ENCODE measurements around the gene ZNF362. TPM values are rescaled to one million over a fixed set of nuclear protein-coding genes. Genes with fewer than 3 reads are reported as not detected.

Gene ZNF362
- total and polyA plus RNA-seq, 2 experiments from 2014 or later: 11.0 to 12.9 TPM

DNA sequence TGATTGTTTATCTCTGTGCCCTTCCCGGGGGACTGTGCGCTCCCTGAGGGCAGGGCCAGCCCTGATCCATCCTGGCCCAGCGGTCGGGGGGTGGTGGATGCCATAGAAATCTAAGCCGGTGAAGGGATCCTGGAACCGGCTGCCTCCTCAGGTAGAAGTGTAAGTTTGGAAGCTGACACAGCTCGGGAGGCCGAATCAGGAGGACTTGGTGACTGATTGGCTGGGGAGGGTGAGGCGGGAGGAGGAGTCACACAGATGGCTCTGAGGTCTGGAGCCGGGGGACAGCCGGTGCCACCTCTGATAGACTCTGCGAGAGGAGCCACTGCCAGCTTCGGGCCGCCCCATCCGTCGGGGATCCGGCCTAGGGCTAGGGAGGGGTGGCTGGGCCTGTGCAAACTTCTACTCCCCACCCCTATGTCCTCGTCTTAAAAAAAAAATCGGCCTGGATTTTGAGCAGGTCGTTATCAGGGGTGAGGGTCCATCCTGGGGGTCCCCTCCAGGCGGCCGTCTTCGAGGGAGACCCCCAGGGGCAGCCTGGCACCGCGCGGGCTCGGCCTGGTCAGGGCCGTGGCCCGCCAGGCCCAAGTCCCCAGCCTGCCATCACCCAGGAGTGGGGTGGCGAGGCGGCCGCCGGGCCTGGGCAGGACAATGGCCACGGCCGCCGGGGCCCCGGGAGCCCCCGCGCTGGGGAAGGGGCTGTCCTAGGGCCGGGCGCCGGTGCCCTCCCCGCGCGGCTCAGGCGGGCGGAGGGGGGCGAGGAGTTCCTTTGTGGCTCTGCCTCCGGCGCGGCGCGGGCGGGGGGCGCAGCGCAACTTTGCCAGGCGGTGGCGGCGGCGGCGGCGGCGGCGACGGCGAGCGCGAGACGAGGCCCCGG, 708 bp upstream of the ZNF362 start:
- DNase-seq (ENCODE audit: low spot score): peak; percentile 92
- Mint-ChIP-seq H3K27me3 (ENCODE audit: insufficient read depth, low read depth, poor library complexity) (peaks cover 16% of the 10 kb centered on the region), H3K9me3 (peaks cover 6% of the 10 kb centered on the region; the same call in 2 of the 3 replicates), H3K27ac (no peak overlapping the region; the same call in 1 of the 2 replicates), H3K4me3 (peak overlapping the region; percentile 67), H3K36me3 (ENCODE audit: low read depth) (peaks cover 7% of the 10 kb centered on the region), H3K4me1 (peaks cover 25% of the 10 kb centered on the region)
- Histone ChIP-seq H3F3A (replicated peaks; ENCODE audit: low read depth) (peaks cover 4% of the 10 kb centered on the region; the same call in 1 of the 2 replicates), H3K27me3 (ENCODE audit: insufficient read depth) (no peaks in the 10 kb centered on the region), H3K4me3 (peak overlapping the region; percentile 64), H3K36me3 (ENCODE audit: insufficient read depth) (no peaks in the 10 kb centered on the region), H3K4me2 (peak overlapping the region; percentile 84), H4K20me1 (replicated peaks; ENCODE audit: insufficient read depth) (peaks cover 7% of the 10 kb centered on the region), H2AFZ (peak overlapping the region; percentile 93; the same call in 1 of the 2 replicates), H3K79me2 (replicated peaks; ENCODE audit: insufficient read depth) (peaks cover 36% of the 10 kb centered on the region), H3K4me1 (ENCODE audit: insufficient read depth) (peaks cover 24% of the 10 kb centered on the region), H3K27ac (ENCODE audit: low read depth) (no peak overlapping the region), H3K9me2 (ENCODE audit: insufficient read depth) (0 out of 2 replicates have a peak, but pooled peaks cover 2% of the 10 kb centered on the region)
- TF ChIP-seq POLR2AphosphoS5 (IDR thresholded peaks at IDR 0.05; ENCODE audit: low read depth): peak; percentile 77
- TF ChIP-seq, protein P1, sequence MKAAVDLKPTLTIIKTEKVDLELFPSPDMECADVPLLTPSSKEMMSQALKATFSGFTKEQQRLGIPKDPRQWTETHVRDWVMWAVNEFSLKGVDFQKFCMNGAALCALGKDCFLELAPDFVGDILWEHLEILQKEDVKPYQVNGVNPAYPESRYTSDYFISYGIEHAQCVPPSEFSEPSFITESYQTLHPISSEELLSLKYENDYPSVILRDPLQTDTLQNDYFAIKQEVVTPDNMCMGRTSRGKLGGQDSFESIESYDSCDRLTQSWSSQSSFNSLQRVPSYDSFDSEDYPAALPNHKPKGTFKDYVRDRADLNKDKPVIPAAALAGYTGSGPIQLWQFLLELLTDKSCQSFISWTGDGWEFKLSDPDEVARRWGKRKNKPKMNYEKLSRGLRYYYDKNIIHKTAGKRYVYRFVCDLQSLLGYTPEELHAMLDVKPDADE (IDR thresholded peaks at IDR 0.05): no peak
- ATAC-seq: peak; percentile 87

DNA sequence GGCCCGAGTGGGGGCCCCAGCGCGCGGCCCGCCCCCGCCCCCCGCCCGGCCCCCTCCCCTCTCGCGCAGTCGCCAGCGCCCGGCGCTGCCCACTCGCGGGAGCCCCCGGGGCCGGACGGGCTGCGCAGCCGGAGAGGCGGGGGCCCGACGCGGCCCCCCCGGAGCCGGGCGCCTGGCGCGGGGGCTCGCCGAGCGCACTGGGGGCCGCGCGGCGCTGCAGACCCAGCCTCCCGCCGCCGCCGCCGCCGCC, 146 bp upstream of the ZNF362 start:
- Histone ChIP-seq H2AFZ (no peak overlapping the region), H3K4me1 (ENCODE audit: insufficient read depth) (peaks cover 29% of the 10 kb centered on the region), H3K79me2 (replicated peaks; ENCODE audit: insufficient read depth) (peaks cover 41% of the 10 kb centered on the region), H3K27me3 (ENCODE audit: insufficient read depth) (no peaks in the 10 kb centered on the region), H3K27ac (ENCODE audit: low read depth) (no peak overlapping the region), H3K9me2 (ENCODE audit: insufficient read depth) (0 out of 2 replicates have a peak, but pooled peaks cover 2% of the 10 kb centered on the region), H3F3A (replicated peaks; ENCODE audit: low read depth) (peaks cover 4% of the 10 kb centered on the region; the same call in 1 of the 2 replicates), H3K4me3 (no peak overlapping the region), H3K4me2 (no peak overlapping the region), H3K36me3 (ENCODE audit: insufficient read depth) (no peaks in the 10 kb centered on the region), H4K20me1 (replicated peaks; ENCODE audit: insufficient read depth) (peaks cover 13% of the 10 kb centered on the region)
- Mint-ChIP-seq H3K4me1 (peaks cover 28% of the 10 kb centered on the region), H3K27ac (no peak overlapping the region), H3K9me3 (peaks cover 6% of the 10 kb centered on the region; the same call in 2 of the 3 replicates), H3K27me3 (ENCODE audit: insufficient read depth, low read depth, poor library complexity) (peaks cover 14% of the 10 kb centered on the region), H3K36me3 (ENCODE audit: low read depth) (peaks cover 7% of the 10 kb centered on the region), H3K4me3 (peak overlapping the region; percentile 38; the same call in 1 of the 3 replicates)
- no peak for DNase-seq (ENCODE audit: low spot score)
- no peak for ATAC-seq
- TF ChIP-seq JUNB (IDR thresholded peaks at IDR 0.05; ENCODE audit: unreplicated experiment) (no peak), ZNF114 (CRISPR knock-in tag; IDR thresholded peaks at IDR 0.05) (no peak), ZNF331 (CRISPR knock-in tag; IDR thresholded peaks at IDR 0.05; ENCODE audit: low read depth) (no peak), REST (IDR thresholded peaks at IDR 0.05; ENCODE audit: unreplicated experiment) (no peak), STAT1 (IDR thresholded peaks at IDR 0.05; ENCODE audit: unreplicated experiment) (no peak), NANOG (IDR thresholded peaks at IDR 0.05; ENCODE audit: borderline replicate concordance) (no peak), EZH2phosphoT487 (IDR thresholded peaks at IDR 0.05; ENCODE audit: unreplicated experiment) (no peak), POLR2AphosphoS5 (IDR thresholded peaks at IDR 0.05; ENCODE audit: low read depth) (no peak)
- TF ChIP-seq, protein P1 (IDR thresholded peaks at IDR 0.05): no peak
